OCI-LY3 (cell line): ENCODE measurements around the gene SH3GL2.

ENCODE experiments used
- CTCF ChIP-seq: fragments of 200-600, 300-600 bp; sonication (generic); IDR thresholded peaks from 2 replicates; pipeline ENCODE4 v1.5.1; 2014; ENCODE audit warnings: antibody characterized with exemption, low read length, low read depth
- EZH2phosphoT487 ChIP-seq: fragments of 200-600 bp; shearing (Covaris generic); IDR thresholded peaks from 2 replicates; pipeline ENCODE4 v1.6.1; 2018; ENCODE audit warnings: antibody characterized with exemption, mixed run types, low read depth

- TF ChIP-seq CTCF (no peak), EZH2phosphoT487 (no peak)
Observed at GRCh38 chr9:17611917-17612316, 33.1 kb downstream of the SH3GL2 start.
